GM18520 (cell line): ENCODE results near the gene ATG16L2.

ENCODE experiments used
- ATAC-seq: cut with Tn5 transposase; IDR thresholded peaks from one replicate; pipeline ENCODE4 v1.9.1; 2021; ENCODE audit not compliant: unreplicated experiment

ATG16L2 gene, protein sequence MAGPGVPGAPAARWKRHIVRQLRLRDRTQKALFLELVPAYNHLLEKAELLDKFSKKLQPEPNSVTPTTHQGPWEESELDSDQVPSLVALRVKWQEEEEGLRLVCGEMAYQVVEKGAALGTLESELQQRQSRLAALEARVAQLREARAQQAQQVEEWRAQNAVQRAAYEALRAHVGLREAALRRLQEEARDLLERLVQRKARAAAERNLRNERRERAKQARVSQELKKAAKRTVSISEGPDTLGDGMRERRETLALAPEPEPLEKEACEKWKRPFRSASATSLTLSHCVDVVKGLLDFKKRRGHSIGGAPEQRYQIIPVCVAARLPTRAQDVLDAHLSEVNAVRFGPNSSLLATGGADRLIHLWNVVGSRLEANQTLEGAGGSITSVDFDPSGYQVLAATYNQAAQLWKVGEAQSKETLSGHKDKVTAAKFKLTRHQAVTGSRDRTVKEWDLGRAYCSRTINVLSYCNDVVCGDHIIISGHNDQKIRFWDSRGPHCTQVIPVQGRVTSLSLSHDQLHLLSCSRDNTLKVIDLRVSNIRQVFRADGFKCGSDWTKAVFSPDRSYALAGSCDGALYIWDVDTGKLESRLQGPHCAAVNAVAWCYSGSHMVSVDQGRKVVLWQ

DNA sequence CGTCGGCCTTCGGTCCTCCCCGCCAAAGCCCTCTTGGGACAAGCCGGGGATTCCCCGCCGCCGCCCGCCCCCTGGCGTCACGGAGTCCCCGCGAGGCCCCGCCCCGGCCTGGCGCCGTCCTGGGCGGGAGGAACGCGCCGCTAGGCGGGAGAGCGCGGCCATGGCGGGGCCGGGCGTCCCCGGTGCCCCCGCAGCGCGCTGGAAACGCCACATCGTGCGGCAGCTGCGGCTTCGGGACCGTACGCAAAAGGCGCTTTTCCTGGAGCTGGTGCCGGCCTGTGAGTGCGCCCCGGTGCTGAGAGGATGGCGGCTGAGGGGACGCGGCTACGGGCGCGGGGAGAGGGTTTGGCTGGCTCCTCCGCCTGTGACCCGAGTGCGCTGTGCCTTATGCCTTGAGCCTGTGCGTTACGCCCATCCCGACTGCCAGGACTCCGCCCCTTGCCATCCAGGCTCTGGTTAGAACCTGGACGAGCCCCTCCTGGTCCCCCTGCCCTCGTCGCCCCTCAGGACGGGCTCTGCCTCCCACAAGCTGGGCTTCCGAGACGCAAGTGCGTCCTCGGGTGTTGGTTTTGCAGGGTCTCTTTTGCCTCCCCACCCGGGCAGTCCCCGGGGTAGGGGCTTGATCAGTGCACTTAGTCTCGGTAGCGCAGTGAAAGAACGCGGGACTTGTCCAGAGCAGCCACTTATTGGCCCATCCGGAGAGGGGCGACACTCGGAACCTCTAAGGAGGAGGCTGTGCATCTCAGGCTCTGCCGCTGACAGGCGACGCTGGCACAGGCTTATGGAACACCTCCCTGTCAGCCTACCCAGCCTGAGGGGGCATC is at the start of gene ATG16L2:
ATG16L2 (plus strand) TSS at position 126 of the 824 bp plus-strand sequence; CDS start at position 161, 35 bp downstream.
- ATAC-seq, result peak; percentile 45

DNA sequence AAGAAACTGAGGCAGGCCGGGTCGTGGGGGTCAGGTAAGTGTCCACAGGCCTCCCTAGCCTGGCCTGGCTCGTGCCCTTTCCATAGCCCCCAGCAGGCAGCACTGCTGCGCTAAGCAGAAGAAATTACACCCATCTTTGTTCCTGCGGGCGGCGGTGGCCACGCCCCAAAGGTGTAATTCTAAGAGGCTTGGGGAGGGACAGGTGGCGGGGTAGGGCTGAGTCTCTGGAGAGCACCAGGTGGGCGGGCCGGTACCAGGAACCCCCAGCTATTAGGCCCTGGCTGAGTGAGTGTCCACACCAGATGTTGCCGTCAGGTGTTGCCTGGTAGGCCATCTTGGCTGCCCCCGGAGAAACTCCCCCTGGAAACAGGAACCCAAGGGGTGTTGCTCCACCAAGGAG is 49.7 kb upstream of the ATG16L2 start:
- ATAC-seq, result no peak

DNA sequence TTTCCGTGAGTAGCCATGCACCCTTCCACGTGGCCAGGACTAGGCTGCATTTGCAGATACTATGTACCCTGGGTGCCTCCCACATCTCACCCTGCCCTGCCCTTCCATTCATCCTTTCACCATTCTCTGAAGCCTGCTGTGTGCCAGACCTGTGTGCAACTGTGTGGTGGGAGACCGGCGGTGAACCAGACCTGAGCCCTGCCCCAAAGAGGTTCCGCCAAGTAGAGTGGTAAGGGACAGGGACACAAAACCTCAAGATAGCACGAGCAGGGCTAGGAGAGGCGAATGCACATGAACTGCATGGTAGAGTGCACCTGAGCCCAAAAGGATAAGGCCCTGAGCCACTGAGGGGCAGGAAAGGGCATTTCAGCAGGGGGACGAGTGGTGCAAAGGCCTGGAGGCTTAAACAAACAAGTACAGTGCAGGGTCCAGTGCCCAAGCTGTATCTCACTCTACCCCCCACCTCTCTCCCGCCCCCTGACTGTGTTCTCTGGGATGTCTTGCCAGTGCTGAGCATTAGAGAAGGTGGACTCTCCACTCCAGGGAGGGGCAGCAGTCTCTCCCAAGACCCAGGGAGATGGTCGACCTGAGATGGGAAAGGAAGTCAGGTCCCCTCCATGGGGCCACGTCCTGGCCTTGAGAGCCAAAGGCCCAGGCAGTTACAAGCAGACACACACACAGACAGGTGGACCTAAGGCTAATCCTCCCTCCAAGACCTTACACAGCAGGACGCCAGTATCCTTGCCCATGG is 47.9 kb upstream of the ATG16L2 start:
- ATAC-seq, result no peak

DNA sequence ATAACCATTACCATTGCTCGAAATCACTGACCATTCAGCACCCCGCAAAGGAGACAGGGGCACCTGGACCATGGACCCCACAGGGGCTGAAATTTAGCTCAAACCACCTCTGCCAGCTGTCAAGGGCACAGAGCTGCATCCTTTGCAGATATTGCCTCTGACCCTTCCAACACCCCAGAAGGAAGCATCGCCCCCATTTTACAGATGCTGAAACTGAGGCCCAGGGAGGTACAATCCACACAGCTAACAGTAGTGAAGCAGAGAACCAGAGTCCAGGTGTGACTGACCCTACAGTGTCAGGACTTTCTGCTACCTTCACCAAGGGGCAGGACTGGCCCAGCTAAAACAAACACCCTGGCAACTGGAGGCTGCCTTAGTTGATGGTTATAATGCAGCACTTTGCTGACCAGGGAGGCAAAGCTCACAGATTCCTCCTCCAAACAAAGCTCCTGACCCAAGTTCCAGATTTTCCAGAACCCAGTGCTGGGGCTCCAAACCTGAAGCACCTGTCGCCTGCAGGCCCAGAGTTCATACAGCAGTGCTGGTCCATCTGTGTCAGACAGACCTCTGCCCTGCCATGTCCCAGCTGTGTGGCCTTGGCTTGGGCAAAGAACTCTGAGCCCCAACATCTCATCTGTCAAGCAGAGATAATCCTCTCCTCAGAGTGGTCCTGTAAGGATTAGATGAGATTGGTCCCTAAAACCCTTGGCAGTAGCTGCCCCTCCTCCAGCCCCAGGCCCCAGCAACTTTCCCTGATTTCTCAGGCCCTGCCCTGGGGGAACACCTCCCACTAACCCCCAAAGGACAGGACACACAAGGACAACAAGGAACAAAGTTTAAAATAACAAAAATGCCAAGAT is 46.8 kb upstream of the ATG16L2 start:
- no peak for ATAC-seq

DNA sequence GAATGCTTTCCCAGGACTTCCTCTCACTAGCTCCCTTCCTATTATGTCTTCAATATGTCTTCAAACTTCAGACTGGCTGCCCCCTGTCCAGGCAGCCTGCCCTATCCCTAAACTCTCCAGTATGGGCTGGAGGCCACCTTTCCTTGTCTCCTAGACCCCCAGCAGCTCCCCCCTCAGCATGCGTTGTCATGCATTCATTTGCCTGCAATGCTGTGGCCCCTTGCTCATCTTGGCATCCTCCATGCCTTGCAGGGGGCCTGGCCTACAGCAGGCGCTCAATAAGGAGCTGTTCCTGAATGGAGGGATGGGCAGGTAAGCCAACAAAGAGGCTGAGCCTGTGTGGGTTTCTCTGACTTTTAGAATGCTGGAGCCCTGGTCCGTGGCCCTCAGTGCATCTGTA is 45.6 kb upstream of the ATG16L2 start:
- ATAC-seq, result no peak

DNA sequence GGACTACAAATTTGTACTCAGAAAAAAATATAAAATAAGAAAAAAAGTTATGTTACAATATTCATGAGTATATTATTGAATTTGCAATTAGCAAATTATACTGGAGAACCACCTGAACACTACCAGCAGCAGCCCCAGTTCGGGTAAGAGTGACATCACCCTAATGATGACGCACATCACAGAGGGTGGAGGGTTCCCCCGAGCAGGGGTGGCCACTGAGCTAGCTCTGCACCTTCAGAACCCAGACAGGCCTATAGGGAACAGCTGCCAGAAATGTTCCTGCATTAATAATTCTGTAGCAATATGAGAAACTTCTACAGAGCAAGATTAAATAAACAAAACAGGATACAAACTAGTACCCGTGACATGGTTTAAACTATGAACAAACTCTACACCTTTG is 44.5 kb upstream of the ATG16L2 start:
- ATAC-seq, result no peak

DNA sequence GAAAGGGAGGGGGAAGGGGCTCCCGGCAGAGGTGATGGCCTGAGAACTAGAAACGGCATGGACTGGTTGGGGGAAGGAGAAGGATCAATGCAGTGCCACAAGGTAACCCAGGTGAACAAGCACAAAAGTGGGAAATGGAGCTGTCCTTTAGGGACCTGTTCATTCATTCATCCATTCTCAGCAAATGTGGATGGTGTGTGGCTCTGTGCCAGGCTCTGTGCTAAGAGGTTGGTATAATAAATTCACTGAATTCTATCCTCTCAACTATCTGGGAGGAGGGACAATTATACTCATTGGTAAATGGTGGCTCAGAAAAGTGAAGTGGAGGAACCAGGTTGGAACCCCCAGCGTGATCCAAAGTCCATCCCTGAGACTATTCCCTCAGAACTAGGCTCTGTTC is 43.4 kb upstream of the ATG16L2 start:
- no peak for ATAC-seq

DNA sequence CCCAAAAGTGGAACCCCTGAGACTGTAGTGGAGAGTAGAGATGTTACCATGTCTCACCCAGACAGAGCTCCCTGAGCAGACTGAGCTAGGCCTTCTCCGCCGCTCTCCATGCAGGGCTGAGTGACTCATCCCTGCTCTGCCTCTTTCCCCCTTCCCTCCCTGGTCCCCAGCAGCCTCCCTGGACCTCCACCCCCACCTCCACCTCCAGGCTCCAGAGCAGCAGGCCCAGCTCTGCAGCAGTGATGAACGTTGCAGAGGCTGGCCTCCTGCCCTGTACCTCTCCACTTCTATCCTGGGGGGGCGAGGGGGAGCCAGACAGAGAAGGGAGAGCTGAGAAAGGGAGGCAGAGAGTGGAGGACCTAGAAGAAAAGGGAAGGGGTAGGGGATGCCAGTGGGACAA is 42.7 kb upstream of the ATG16L2 start:
- no peak for ATAC-seq

DNA sequence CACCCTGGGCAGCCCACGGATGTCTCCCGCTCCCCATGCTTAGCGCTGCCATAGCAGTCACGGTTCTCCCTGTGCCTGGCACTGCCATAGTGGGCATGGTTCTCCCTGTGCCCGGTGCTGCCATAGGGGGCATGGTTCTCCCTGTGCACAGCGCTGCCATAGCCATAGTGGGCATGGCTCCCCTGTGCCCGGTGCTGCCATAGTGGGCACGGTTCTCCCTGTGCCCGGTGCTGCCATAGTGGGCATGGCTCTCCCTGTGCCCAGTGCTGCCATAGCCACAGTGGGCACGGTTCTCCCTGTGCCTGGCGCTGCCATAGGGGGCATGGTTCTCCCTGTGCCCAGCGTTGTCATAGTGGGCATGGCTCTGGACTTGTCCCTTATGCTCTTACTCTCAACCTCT is 42.2 kb upstream of the ATG16L2 start:
- no peak for ATAC-seq

DNA sequence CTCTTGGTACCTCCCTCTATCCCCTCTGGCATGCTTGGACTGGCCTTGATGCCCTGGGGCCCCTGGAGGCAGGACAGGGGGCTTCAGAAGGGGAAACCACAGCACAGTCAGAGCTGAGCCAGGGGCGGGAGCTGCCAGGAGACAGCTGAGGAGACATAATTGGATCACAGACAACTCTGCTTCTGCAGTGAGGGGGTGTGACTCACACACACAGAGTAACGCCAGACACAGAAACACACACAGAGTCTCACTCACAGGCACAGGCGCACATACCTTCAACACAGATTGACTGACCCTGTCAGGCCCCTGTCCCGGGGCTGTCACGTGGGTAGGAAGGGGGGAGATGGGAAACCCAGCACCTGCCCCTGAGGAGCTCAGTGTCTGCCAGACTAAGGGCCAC is 40.9 kb upstream of the ATG16L2 start:
- no peak for ATAC-seq

DNA sequence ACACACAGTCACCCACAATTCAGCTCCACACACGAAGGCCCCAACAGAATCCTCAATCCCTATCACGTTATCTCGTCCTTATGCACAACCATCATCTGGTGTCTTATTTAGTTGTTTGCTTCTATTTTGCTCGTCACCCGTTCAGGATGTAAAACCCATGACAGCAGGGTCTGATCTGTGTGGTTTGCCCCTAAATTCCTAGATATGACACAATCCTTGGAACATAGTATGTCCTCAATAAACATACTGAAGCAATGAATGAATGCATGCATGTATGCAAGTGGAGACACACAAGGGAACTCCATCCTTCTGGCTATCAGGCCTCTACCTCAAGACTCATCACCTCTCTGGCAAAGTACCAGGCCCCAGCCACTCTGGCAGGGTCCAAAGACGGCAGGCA is 40.5 kb upstream of the ATG16L2 start:
- ATAC-seq, result no peak

DNA sequence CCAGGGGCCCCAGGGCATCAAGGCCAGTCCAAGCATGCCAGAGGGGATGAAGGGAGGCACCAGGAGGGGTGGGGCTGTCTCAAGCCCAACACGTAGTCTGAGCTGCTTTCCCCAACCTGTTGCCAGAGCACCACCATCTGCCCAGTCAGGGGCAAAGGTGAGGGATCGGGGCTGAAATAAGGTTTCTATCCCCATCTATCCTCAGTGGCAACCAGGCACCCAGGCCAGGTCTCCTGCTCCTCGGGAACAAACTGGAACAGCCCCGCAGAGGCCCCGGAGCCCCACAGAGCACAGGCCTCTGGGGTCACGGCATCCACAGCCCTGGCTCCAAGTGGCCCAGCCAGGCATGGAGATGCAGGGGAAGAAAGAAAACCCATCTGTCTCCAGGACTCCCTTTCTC is 39.7 kb upstream of the ATG16L2 start:
- ATAC-seq, result no peak

DNA sequence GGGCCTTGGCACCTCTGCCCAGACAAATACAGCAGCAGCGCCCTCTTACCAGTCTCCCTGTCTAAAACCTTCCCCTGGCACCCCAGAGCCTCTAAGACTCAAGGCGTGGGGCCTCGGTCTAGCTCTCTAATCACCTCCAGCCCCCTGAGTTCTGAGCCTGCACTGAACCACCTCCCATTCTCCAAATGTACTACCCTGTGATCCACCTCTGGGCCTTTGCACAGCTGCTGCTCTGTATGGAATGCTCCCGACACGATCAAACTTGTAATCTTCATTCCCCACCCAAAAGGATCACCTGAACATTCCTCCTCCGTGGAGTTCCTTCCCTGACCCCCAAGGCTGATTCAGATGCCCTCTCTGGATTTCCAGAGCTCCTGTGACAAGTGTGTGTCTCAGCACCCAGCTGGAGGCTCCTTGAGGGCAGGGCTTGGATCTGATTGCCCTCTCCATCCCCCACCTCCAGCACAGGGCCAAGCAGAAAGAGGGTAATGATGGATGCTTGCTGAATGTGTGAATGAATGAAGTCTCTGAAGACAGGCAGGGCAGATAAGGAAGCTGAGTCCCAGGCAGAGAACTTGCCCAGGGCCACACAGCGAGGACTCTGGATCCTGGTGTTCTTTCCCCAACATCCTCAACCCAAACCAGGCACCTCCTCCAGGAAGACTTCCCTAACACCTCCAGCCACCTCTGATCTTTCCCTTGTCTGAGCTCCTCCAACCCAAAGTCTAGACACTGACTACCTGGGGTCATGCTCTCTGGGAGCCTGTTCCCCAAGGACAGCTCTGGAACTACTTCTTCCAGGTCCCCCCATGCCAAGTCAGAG is 38.7 kb upstream of the ATG16L2 start:
- no peak for ATAC-seq

DNA sequence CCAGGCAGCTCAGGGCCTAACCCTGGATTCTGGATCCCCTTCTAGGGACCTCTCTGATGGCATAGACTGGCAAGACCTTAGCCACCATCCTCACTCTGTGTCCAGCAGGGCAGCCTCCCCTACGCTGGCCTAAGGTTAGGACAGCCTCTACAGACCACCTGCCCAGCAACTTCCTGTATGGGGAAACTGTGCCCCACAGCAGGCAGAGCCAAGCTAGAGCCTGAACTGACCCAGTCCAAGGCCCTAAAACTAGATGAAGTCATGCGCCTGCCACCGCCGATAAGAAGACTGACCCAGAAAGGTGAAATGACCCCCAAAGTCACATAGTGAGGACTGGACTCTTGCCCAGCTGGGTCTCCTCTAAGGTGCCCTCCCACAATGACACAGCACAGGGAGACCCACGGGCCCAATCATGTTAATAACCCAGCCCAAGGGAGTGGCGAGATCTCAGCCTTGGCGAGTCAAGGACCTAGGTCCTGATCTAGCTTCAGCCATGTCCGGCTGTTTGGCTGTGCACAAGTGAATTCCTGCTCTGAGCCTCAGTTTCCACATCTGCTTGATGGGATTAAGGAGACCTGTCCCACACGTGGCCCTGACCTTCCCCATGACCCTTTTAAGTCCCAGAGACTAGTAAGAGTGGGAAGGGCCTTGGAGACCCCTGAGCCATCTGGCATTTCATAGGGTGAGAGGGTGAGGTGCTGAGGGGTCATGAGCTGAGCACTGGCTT is 37.9 kb upstream of the ATG16L2 start:
- ATAC-seq, result no peak

DNA sequence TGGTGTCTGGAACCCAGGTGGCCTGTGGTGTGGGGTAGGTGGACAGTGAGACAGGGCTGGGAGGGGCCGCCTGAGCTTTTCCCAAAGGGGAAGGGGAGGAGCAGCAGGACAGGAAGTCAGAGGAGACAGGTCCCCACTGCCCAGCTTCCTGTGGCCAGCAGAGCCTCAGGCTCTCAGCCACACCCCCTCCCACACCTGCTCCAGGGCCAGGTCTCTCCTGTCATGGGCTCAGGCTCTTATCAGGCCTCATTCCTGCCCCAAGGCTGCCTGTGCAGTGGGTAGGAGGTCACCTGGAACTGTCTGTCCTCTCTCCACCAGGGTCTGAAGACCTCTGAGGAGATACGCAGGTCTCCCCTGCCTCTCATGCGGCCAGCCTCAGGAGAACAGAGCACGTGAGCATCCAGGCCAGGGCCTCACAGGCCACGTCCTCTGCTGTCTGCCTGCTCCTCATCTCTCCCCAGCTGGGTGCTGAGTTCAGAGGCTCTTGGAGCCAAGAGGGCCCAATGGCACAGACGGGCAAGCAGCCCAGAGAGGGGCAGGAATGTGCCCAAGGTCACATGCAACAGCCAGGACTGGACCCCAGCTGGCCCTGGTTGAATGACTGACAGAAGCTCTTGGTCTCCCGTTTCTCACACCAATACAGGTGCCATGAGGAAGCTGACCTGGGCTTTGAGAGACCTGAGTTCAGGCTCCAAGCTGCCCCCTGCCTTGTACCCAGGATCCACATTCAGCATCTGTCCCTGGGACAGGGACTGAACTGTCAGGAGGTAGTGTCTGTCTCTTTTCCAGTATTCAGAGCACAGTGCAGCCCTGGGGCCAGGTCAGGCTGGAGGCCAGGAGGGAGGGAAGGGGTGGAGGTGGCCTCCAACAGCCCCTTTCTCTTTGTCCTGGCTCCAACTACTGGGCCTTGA is 37.1 kb upstream of the ATG16L2 start:
- ATAC-seq, result no peak

DNA sequence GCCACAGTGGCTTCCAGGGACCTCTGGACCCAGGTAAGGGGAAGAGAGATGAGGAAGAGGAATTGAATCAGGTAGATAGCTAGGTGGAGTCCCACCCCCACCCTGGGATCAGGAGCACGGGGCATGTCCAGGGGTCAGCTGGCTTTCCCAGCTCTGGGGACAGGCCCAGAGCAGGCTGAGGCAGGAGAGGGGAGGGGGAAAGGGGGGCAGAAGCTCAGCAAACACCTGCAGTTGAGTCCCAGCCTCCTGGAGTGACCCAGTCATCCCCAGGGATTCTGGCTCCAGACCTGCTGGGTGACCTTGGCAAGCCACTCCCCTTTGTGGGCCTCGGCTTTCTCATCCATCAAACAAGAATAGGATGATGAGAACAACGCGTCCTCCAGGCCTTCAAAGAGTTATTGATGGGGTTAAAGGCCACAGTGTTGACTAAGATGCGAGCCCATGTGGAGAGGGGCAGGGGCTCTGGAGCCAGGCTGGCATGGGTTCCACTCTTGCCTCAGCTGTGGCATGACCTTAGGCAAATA is 36.4 kb upstream of the ATG16L2 start:
- ATAC-seq, result no peak
